GM19023 (cell line): ENCODE measurements around the gene OLFM2.
"Not testable (repeated sequence)": the region's sequence is repeated elsewhere in the genome, so short reads cannot be mapped to it uniquely, and the experiment has no call there.

Experiments
- ATAC-seq: cut with Tn5 transposase; IDR thresholded peaks from one replicate; pipeline ENCODE4 v1.9.1; 2021; ENCODE audit warnings: mild to moderate bottlenecking, moderate library complexity; ENCODE audit not compliant: unreplicated experiment

The OLFM2 gene

GRCh38 chr19:9936326-9937000 lies at the start of gene OLFM2:
TSS of gene OLFM2 (minus strand) at chr19:9936515. CDS start at chr19:9936366, 149 bp downstream.
- ATAC-seq, result no peak

GRCh38 chr19:9981406-9982260 lies 45.3 kb upstream of the OLFM2 start:
- no peak for ATAC-seq

GRCh38 chr19:9972103-9972502 lies 35.8 kb upstream of the OLFM2 start:
- ATAC-seq, result no peak

- no peak for ATAC-seq
Measured at GRCh38 chr19:9971166-9971897, 35.0 kb upstream of the OLFM2 start.

GRCh38 chr19:9970481-9970880 lies 34.2 kb upstream of the OLFM2 start:
- no peak for ATAC-seq

GRCh38 chr19:9969688-9969975 lies 33.3 kb upstream of the OLFM2 start:
- ATAC-seq, result no peak

- no peak for ATAC-seq
Measured at GRCh38 chr19:9968820-9969687, 32.7 kb upstream of the OLFM2 start.

GRCh38 chr19:9967326-9967725 lies 31.0 kb upstream of the OLFM2 start:
- no peak for ATAC-seq

- ATAC-seq, result no peak
Measured at GRCh38 chr19:9966448-9966847, 30.1 kb upstream of the OLFM2 start.

- ATAC-seq, result no peak
Measured at GRCh38 chr19:9966024-9966423, 29.7 kb upstream of the OLFM2 start.

GRCh38 chr19:9962623-9963290 lies 26.4 kb upstream of the OLFM2 start:
- no peak for ATAC-seq

- ATAC-seq, result no peak
Measured at GRCh38 chr19:9961103-9961502, 24.8 kb upstream of the OLFM2 start.

- ATAC-seq, result no peak
Measured at GRCh38 chr19:9958379-9958821, 22.1 kb upstream of the OLFM2 start.

GRCh38 chr19:9956956-9957355 lies 20.6 kb upstream of the OLFM2 start:
- no peak for ATAC-seq

- no peak for ATAC-seq
Measured at GRCh38 chr19:9953802-9954542, 17.7 kb upstream of the OLFM2 start.

- no peak for ATAC-seq
Measured at GRCh38 chr19:9952276-9952675, 16.0 kb upstream of the OLFM2 start.

- ATAC-seq, result no peak
Measured at GRCh38 chr19:9947441-9947840, 11.1 kb upstream of the OLFM2 start.

GRCh38 chr19:9946528-9947125 lies 10.3 kb upstream of the OLFM2 start:
- not testable (repeated sequence) for ATAC-seq

GRCh38 chr19:9945319-9945966 lies 9.1 kb upstream of the OLFM2 start:
- no peak for ATAC-seq
